C4-2B (cell line): ENCODE data around the gene MOB3B.

ENCODE experiments used
- CTCF ChIP-seq: fragments of 450-650 bp; conservative IDR thresholded peaks from 2 replicates; pipeline ENCODE4 v1.5.1; 2017; ENCODE audit warnings: mild to moderate bottlenecking
- ZFX ChIP-seq: fragments of 450-650 bp; IDR thresholded peaks from 2 replicates; pipeline ENCODE4 v1.6.1; 2017

DNA sequence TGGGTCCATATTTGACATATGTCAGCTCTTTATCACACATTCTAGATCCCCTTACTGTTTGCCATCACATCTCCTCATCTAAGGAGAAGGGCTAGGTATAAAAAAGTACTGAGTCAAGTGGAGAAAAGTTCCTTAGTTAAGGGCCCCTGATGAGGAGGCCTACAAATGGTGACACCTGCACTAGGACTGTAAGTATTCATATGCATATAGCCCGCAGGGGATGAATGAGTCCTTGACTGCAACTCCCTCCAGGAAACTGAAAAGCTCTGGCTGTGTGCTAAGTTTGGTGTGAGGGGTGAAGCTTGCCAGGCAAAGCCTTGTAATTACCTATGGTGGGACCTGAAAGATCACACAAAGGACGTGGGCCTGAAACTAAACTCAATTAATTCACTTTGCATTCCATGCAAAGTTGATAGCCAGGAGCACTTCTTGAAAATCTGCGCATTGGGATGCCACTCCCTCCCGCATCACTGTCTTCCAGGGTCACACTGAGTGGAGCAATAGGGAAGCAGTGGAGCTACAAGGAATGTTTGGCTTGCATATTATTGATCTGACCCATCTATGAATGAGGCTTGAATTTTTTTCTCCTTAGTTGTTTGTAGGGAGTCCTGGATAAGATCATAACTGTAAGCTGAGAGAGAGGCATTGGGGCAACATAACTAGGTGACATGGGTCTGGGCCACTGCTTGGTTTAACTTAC lies 220.8 kb downstream of the MOB3B start:
- TF ChIP-seq CTCF, result no peak
- TF ChIP-seq ZFX, result no peak
